Measurements from ENCODE around the gene GLYR1. TPM values are rescaled to one million over a fixed set of nuclear protein-coding genes. Genes with fewer than 3 reads are reported as not detected.

Gene GLYR1
- total RNA-seq, 1 experiment from 2014 or later, result 45.2 TPM

GRCh38 chr16:4802659-4803287, 44.3 kb downstream of the GLYR1 start:
- H3K27me3 ChIP-seq, result no peaks in the 10 kb centered on the region

GRCh38 chr16:4801962-4802658, 45.0 kb downstream of the GLYR1 start, which contains the start of gene ROGDI:
Gene ROGDI, minus strand, starts transcription at chr16:4802633. Its CDS starts 62 bp downstream, at chr16:4802571.
- peak within 1 kb of the TSS; percentile 73 for H3K4me3 ChIP-seq
- H3K36me3 ChIP-seq, result peaks cover 20% of the 10 kb centered on the region
- no peaks in the 10 kb centered on the region for H3K27me3 ChIP-seq
- H3K9me3 ChIP-seq, result no peaks in the 10 kb centered on the region
- DNase-seq, result peak; percentile 66

More at GRCh38 chr16:4802659-4803287, 44.3 kb downstream of the GLYR1 start:
- DNase-seq, result peak; percentile 96
- no peaks in the 10 kb centered on the region for H3K9me3 ChIP-seq
- H3K36me3 ChIP-seq, result peaks cover 27% of the 10 kb centered on the region
- H3K4me3 ChIP-seq, result peak overlapping the region; percentile 73

GRCh38 chr16:4801051-4801961, 45.8 kb downstream of the GLYR1 start:
- H3K4me3 ChIP-seq, result peak overlapping the region; percentile 73
- H3K27me3 ChIP-seq, result no peaks in the 10 kb centered on the region
- no peaks in the 10 kb centered on the region for H3K9me3 ChIP-seq
- peaks cover 19% of the 10 kb centered on the region for H3K36me3 ChIP-seq
- no peak for DNase-seq

- Histone ChIP-seq H3K27me3 (no peaks in the 10 kb centered on the region), H3K9me3 (no peaks in the 10 kb centered on the region), H3K4me3 (no peak overlapping the region), H3K36me3 (peaks cover 14% of the 10 kb centered on the region)
- DNase-seq, result no peak
Observed at GRCh38 chr16:4800290-4801041, 46.6 kb downstream of the GLYR1 start.

DNA sequence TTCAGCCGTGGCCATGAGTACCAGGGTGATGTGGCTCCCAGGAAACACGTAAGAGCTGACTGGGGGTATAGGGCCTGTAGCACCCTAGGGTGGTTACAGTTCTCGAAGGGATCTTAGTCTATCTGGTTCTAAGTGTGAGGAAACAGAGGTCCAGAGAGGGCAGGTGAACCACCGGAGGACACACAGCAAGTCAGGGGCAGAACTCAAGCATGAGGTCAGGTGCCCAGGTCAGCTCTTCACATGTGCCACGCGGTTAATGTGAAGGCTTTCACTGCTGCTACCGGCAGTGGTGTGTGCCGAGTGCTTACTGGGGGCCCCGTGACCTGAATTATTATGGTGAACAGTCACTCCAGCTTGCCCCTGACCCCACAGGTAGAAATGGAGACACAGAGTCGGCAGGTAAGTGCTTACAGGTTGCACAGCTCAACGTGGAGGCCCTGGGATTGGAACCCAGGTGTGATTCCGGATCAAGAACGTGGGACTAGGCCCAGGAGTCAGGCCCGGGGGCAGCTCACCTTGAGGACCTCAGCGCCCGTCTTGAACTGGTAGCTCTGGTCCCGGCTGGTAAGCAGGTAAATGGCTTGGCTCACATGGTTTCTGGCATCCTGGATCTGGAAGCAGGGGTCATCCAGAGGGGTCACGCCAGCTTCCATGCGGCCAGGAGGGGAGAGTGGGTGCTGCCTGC, 47.8 kb downstream of the GLYR1 start:
- Histone ChIP-seq H3K36me3 (peaks cover 2% of the 10 kb centered on the region; the same call in 1 of the 2 replicates), H3K9me3 (no peaks in the 10 kb centered on the region), H3K4me3 (no peak overlapping the region), H3K27me3 (no peaks in the 10 kb centered on the region)
- DNase-seq, result no peak

DNA sequence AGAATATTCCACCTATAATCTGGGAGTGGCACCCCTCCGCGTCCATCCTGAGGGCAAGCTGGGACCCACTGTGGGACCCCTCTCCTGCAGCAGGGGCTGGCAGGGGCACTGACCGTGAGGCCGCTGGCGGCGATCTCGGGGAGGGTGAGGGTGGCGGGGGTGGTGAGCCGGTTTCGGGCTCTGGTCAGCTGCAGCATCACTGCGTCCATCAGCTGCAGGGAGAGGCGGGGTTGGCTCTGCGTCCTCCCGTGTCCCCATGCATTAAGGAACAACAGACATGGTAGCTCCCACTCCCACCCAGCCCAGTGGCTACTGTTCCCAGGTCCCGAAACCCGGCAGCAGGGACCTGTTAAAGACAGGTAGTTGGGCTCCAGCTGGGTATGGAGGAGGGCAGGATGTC, 48.6 kb downstream of the GLYR1 start:
- H3K4me3 ChIP-seq, result no peak overlapping the region
- H3K36me3 ChIP-seq, result no peaks in the 10 kb centered on the region
- H3K9me3 ChIP-seq, result no peaks in the 10 kb centered on the region
- no peaks in the 10 kb centered on the region for H3K27me3 ChIP-seq
- no peak for DNase-seq

DNA sequence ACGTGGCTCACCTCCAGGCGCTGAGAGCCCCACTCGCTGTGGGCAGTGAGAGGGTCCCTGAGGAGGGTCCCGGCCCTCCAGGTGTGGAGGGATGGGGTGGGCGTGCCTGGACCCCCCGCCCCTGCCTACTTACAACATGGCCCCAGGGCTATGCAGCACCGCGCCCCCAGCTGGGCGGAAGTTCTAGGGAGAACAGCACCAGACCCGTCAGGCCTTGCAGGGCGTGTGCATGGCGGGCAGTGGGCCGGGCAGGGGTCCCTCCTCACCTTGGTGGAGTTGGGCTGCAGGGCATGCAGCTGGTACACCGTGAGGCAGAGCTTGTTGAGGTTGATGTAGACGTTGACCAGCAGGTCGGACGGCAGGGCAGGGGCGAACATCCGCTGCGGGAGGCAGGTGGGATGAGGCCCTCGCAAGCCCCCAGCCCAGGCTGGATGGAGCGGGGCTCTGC, 49.3 kb downstream of the GLYR1 start:
- no peaks in the 10 kb centered on the region for H3K27me3 ChIP-seq
- no peaks in the 10 kb centered on the region for H3K9me3 ChIP-seq
- no peak for DNase-seq
- H3K4me3 ChIP-seq, result no peak overlapping the region
- no peaks in the 10 kb centered on the region for H3K36me3 ChIP-seq

- Histone ChIP-seq H3K27me3 (no peaks in the 10 kb centered on the region), H3K4me3 (no peak overlapping the region), H3K9me3 (no peaks in the 10 kb centered on the region), H3K36me3 (no peaks in the 10 kb centered on the region)
- no peak for DNase-seq
Observed at GRCh38 chr16:4796982-4797804, 49.9 kb downstream of the GLYR1 start.

DNA sequence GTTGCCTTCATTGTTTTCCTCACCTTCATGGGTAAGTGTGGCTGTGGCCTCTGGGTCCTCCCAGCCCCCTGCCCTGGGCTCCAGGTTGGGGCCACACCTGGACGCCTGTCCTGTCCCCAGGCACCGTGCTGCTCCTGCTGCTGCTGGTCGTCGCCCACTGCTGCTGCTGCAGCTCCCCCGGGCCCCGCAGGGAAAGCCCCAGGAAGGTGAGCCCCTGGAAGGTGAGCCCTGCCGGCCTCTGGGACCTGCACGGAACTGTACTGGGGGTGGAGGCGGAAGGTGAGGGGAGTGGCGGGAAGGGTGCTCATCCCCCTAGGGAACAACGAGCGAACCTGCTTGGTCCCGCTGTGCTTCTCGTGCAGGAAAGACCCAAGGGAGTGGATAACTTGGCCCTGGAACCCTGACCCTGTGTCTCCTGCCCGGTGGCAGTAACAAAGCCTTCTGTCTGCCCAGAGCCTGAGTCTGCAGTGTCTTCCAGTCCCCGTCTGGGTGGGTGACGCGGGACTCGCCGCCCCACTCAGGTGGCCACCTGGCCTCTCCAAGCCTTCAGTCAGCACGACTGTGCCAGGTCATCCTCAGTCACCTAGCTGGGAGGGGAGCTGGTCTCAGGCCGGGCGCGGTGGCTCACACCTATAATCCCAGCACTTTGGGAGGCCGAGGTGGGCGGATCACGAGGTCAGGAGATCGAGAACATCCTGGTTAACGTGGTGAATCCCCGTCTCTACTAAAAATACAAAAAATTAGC, 51.1 kb downstream of the GLYR1 start:
- no peak for DNase-seq
- Histone ChIP-seq H3K9me3 (no peaks in the 10 kb centered on the region), H3K36me3 (no peaks in the 10 kb centered on the region), H3K27me3 (no peaks in the 10 kb centered on the region), H3K4me3 (no peak overlapping the region)

- DNase-seq, result no peak
- H3K27me3 ChIP-seq, result no peaks in the 10 kb centered on the region
- no peak within 1 kb of the TSS for H3K4me3 ChIP-seq
- no peaks in the 10 kb centered on the region for H3K36me3 ChIP-seq
- H3K9me3 ChIP-seq, result no peaks in the 10 kb centered on the region
Observed at GRCh38 chr16:4795181-4795827, 51.8 kb downstream of the GLYR1 start, which contains the start of gene SMIM22. Gene SMIM22, plus strand, starts transcription at chr16:4795369. Its CDS starts 366 bp downstream, at chr16:4795735.

GRCh38 chr16:4792951-4793513, 54.1 kb downstream of the GLYR1 start:
- H3K9me3 ChIP-seq, result no peaks in the 10 kb centered on the region
- no peaks in the 10 kb centered on the region for H3K36me3 ChIP-seq
- no peak overlapping the region for H3K4me3 ChIP-seq
- DNase-seq, result no peak
- H3K27me3 ChIP-seq, result no peaks in the 10 kb centered on the region

DNA sequence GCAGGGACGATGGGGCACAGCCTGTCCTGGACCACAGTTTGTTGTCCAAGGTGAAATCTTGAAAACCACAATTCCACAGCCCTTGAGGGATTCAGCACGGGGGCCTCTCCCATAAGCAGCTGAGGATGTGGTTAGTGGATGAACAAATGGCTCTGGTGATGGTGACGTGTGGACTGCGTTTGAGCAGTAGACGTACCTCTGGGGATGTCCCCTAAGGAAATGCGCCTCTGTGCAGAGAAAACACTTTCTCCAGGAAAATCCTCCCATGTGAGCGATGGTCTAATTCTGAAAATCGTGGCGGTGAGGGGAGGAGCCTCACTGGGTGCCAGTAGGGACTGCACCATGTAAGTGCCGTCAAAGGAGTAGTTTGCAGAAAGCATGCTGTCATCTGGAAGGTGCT, 56.2 kb downstream of the GLYR1 start:
- Histone ChIP-seq H3K4me3 (no peak overlapping the region), H3K27me3 (no peaks in the 10 kb centered on the region), H3K36me3 (no peaks in the 10 kb centered on the region), H3K9me3 (no peaks in the 10 kb centered on the region)
- DNase-seq, result no peak

GRCh38 chr16:4790261-4790660, 56.8 kb downstream of the GLYR1 start:
- Histone ChIP-seq H3K4me3 (no peak overlapping the region), H3K9me3 (no peaks in the 10 kb centered on the region), H3K27me3 (no peaks in the 10 kb centered on the region), H3K36me3 (no peaks in the 10 kb centered on the region)
- DNase-seq, result no peak

GRCh38 chr16:4788910-4789309, 58.2 kb downstream of the GLYR1 start:
- no peaks in the 10 kb centered on the region for H3K27me3 ChIP-seq
- no peaks in the 10 kb centered on the region for H3K36me3 ChIP-seq
- DNase-seq, result no peak
- H3K9me3 ChIP-seq, result no peaks in the 10 kb centered on the region
- H3K4me3 ChIP-seq, result no peak overlapping the region

Measured in MG63 (cell line).